Rectal smooth muscle tissue (tissue), 1 donor: ENCODE measurements around the gene VSTM1.
A peak's percentile ranks its signal among the peaks of the same experiment; 100 is the strongest.

Source experiments
- H3K27ac ChIP-seq: one replicate; pipeline ENCODE4 v1.7.0; 2013; ENCODE audit warnings: low read depth, low read length, inconsistent platforms
- H3K27me3 ChIP-seq: one replicate; pipeline ENCODE4 v1.7.0; 2013; ENCODE audit warnings: low read length; ENCODE audit not compliant: control insufficient read depth, insufficient read depth
- H3K36me3 ChIP-seq: one replicate; pipeline ENCODE4 v1.7.0; 2013; ENCODE audit warnings: low read length; ENCODE audit not compliant: control insufficient read depth, insufficient read depth
- H3K4me1 ChIP-seq: one replicate; pipeline ENCODE4 v1.7.0; 2013; ENCODE audit warnings: low read length; ENCODE audit not compliant: control insufficient read depth, insufficient read depth
- H3K4me3 ChIP-seq: one replicate; pipeline ENCODE4 v1.7.0; 2013; ENCODE audit warnings: low read length
- H3K9ac ChIP-seq: one replicate; pipeline ENCODE4 v1.7.0; 2013; ENCODE audit warnings: low read length

The VSTM1 gene

DNA sequence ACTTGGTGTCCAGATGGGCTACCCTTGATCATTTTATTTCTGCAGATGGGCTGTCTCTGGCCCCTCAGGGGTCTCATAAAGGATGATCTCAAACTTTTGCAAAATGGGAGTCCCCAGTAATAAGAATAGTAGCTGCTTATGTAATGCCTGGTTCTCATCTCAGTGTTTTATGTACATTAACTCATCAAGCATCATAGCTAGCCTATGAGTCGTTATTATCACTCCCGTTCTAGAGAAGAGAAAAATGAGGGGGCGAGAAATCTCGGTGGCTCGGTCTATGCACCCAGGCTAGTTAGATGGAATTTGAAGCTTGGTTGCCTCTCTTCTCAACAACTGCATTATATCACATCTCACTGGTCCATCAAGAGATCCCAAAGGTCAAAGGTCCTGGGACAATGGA lies 68.9 kb downstream of the VSTM1 start:
- Histone ChIP-seq H3K27me3 (peaks cover 21% of the 10 kb centered on the region), H3K27ac (no peak overlapping the region)

DNA sequence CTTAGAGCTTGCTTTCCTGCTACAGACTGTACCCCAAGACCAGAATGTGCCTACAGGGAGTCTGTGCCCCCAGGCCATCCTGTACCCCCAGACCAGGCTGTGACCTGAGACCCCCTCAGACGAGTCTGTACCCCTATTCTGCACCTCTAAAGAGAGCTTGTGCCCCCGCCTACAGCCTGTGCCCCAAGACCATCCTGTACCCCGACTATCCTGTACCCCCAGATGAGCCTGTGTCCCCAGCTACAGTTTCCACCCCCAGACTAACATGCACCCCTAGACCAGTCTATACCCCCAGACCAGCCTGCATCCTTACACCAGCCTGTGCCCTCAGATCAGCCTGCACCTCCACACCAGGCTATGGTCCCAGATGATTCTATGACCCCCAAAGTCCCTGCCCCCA lies 70.2 kb downstream of the VSTM1 start:
- no peak overlapping the region for H3K9ac ChIP-seq
- peaks cover 24% of the 10 kb centered on the region for H3K27me3 ChIP-seq
- no peaks in the 10 kb centered on the region for H3K36me3 ChIP-seq
- H3K27ac ChIP-seq, result no peak overlapping the region
- no peaks in the 10 kb centered on the region for H3K4me1 ChIP-seq
- no peak overlapping the region for H3K4me3 ChIP-seq

More for the DNA sequence above, 68.9 kb downstream of the VSTM1 start:
- Histone ChIP-seq H3K36me3 (no peaks in the 10 kb centered on the region), H3K4me3 (no peak overlapping the region), H3K4me1 (no peaks in the 10 kb centered on the region), H3K9ac (no peak overlapping the region)

- Histone ChIP-seq H3K4me3 (no peak overlapping the region), H3K36me3 (no peaks in the 10 kb centered on the region), H3K9ac (no peak overlapping the region), H3K27me3 (peaks cover 24% of the 10 kb centered on the region), H3K27ac (no peak overlapping the region), H3K4me1 (no peaks in the 10 kb centered on the region)
Measured at GRCh38 chr19:53992815-53993214, 70.9 kb downstream of the VSTM1 start.

DNA sequence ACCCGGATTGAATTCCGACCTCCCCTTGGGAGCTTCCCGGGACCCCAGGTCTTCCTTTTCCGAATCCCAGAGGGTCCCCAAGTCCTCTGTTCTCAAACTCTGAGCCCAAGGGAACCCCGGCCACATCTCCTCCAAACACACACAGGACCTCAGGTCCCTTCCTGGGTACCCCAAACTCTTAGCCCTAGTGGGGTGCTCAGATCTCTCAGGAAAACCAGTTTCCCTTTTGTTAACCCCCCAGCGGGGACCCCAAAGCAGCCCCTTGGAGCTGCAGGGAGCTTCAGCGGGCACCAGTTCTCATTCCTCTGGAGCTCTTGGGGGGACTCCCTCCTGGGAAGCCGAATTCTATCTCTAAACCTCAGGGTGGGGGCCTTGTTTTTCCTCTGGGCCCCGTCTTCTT lies 71.5 kb downstream of the VSTM1 start:
- no peak overlapping the region for H3K4me3 ChIP-seq
- no peak overlapping the region for H3K9ac ChIP-seq
- H3K27ac ChIP-seq, result no peak overlapping the region
- no peaks in the 10 kb centered on the region for H3K4me1 ChIP-seq
- H3K36me3 ChIP-seq, result no peaks in the 10 kb centered on the region
- H3K27me3 ChIP-seq, result peaks cover 24% of the 10 kb centered on the region

DNA sequence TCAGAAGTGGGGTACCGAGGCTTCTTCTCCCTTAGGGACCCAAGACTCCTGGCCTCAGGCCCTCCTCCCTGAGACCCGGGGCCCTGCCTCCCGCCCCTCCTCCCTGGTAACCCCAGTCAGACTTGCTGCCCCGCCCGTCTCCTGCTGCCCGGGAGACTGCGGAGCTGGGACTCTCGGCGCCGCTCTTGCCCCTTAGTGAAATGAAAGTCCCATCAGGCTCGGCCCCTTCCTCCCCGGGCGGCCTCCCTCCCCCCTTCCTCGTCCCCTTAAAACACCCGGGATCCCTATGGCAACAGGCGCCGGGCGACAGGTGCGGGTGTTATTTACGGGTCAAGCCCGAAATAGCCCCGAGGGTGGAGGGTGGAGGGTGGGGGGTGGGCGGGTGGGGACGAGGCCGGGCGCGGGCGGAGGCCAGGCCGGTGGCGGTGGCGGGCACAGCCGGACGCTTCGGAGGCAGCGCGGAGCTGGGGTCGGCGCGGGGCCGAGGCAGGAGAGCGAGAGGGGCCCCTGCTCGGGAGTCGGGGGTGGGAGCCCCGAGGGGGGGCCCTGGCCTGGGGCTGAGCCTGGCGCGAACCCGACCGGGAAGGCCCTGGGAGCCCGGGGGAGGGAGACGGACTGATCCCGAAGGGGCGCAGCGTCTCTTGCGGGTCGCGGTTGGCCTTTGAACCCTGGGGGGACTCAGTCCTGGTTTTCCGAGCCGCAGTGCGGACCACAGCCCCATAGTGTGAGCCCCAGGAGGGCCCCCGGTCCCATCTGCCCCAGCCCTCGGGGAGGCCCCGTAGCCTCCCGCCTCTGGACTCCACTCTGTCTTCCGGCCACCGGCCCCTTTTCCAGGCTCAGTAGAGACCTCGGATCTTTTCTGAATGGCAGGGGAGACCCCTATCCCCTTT lies 72.2 kb downstream of the VSTM1 start, which contains the start of gene CACNG6:
Gene CACNG6, plus strand, starts transcription at position 414 of the 890 bp plus-strand sequence. CDS start 1,241 bp downstream, outside the sequence.
- no peak within 1 kb of the TSS for H3K9ac ChIP-seq
- H3K27ac ChIP-seq, result no peak within 1 kb of the TSS
- peak within 1 kb of the TSS; percentile 8 for H3K4me3 ChIP-seq
- peaks cover 24% of the 10 kb centered on the region for H3K27me3 ChIP-seq
- H3K36me3 ChIP-seq, result no peaks in the 10 kb centered on the region
- H3K4me1 ChIP-seq, result no peaks in the 10 kb centered on the region
